Activated naive CD8-positive, alpha-beta T cell treated with anti-CD3 and anti-CD28 coated beads, Interleukin-2, amount 50 U/mL, for 24 hours (primary cell): ENCODE measurements around the gene ZNF579.
A peak's percentile ranks its signal among the peaks of the same experiment; 100 is the strongest.

Experiments used
- ATAC-seq: fragments of 150-1000 bp; cut with Tn5 transposase; one replicate; pipeline ENCODE4 v1.10.0; 2021
- DNase-seq: peaks from one replicate; pipeline ENCODE4 v3.0.0; 2021
- H3K27ac Mint-ChIP-seq: one replicate; pipeline ENCODE4 v1.8.0; 2021; ENCODE audit warnings: mild to moderate bottlenecking, mixed read lengths
- H3K27me3 Mint-ChIP-seq: one replicate; pipeline ENCODE4 v1.8.0; 2021; ENCODE audit warnings: mixed read lengths
- H3K36me3 Mint-ChIP-seq: one replicate; pipeline ENCODE4 v1.8.0; 2021; ENCODE audit warnings: low read depth, mixed read lengths
- H3K4me1 Mint-ChIP-seq: one replicate; pipeline ENCODE4 v1.8.0; 2021; ENCODE audit warnings: mixed read lengths
- H3K4me3 Mint-ChIP-seq: one replicate; pipeline ENCODE4 v1.8.0; 2021; ENCODE audit warnings: mild to moderate bottlenecking, moderate library complexity, mixed read lengths
- H3K9me3 Mint-ChIP-seq: one replicate; pipeline ENCODE4 v1.8.0; 2021; ENCODE audit warnings: mixed read lengths

Gene ZNF579

DNA sequence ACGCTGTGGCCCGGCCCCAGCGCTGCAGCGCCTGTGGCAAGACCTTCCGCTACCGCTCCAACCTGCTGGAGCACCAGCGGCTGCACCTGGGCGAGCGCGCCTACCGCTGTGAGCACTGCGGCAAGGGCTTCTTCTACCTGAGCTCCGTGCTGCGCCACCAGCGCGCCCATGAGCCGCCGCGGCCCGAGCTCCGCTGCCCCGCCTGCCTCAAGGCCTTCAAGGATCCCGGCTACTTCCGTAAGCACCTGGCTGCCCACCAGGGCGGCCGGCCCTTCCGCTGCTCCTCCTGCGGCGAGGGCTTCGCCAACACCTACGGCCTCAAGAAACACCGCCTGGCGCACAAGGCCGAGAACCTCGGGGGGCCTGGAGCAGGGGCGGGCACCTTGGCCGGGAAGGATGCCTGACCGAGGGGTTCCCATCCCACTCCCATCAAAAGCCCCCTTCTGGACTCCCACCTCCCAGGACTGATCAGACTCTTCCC, 35.8 kb upstream of the ZNF579 start:
- Mint-ChIP-seq H3K36me3 (peaks cover 18% of the 10 kb centered on the region), H3K9me3 (no peaks in the 10 kb centered on the region), H3K4me1 (peaks cover 32% of the 10 kb centered on the region), H3K27me3 (no peaks in the 10 kb centered on the region), H3K27ac (no peak overlapping the region), H3K4me3 (no peak overlapping the region)
- ATAC-seq (no peak), DNase-seq (no peak)

DNA sequence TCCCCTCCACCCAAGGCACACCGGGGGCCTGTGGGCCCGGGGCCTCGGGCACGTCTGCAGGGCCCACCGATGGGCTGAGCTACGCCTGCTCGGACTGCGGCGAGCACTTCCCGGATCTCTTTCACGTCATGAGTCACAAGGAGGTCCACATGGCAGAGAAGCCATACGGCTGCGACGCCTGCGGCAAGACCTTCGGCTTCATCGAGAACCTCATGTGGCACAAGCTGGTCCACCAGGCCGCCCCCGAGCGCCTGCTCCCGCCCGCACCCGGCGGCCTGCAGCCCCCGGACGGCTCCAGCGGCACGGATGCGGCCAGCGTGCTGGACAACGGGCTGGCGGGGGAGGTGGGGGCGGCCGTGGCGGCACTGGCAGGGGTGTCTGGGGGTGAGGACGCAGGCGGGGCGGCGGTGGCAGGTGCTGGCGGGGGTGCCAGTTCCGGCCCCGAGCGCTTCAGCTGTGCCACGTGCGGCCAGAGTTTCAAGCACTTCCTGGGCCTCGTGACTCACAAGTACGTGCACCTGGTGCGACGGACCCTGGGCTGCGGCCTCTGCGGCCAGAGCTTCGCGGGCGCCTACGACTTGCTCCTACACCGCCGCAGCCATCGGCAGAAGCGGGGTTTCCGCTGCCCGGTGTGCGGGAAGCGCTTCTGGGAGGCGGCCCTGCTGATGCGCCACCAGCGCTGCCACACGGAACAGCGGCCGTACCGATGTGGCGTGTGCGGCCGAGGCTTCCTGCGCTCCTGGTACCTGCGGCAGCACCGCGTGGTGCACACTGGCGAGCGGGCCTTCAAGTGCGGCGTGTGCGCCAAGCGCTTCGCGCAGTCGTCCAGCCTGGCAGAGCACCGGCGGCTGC, 35.1 kb upstream of the ZNF579 start:
- no peak for ATAC-seq
- H3K9me3 Mint-ChIP-seq: no peaks in the 10 kb centered on the region

DNA sequence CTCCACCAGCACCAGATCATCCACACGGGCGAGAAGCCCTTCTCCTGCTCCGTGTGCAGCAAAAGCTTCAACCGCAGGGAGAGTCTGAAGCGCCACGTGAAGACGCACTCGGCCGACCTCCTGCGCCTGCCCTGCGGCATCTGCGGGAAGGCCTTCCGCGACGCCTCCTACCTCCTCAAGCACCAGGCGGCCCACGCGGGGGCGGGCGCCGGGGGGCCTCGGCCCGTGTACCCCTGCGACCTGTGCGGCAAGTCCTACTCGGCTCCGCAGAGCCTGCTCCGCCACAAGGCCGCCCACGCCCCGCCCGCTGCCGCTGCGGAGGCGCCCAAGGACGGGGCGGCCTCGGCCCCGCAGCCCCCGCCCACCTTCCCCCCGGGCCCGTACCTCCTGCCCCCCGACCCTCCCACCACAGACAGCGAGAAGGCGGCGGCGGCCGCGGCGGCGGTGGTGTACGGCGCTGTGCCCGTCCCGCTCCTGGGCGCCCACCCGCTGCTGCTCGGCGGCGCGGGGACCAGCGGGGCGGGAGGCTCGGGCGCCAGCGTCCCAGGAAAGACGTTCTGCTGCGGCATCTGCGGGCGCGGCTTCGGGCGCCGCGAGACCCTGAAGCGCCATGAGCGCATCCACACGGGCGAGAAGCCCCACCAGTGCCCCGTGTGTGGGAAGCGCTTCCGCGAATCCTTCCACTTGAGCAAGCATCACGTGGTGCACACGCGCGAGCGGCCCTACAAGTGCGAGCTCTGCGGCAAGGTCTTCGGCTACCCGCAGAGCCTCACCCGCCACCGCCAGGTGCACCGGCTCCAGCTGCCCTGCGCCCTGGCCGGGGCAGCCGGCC, 34.3 kb upstream of the ZNF579 start:
- H3K9me3 Mint-ChIP-seq: no peaks in the 10 kb centered on the region
- no peak for ATAC-seq

More for the DNA sequence above, 35.1 kb upstream of the ZNF579 start:
- Mint-ChIP-seq H3K27me3 (no peaks in the 10 kb centered on the region), H3K27ac (no peak overlapping the region), H3K4me3 (no peak overlapping the region), H3K36me3 (peaks cover 18% of the 10 kb centered on the region), H3K4me1 (peaks cover 34% of the 10 kb centered on the region)
- no peak for DNase-seq

DNA sequence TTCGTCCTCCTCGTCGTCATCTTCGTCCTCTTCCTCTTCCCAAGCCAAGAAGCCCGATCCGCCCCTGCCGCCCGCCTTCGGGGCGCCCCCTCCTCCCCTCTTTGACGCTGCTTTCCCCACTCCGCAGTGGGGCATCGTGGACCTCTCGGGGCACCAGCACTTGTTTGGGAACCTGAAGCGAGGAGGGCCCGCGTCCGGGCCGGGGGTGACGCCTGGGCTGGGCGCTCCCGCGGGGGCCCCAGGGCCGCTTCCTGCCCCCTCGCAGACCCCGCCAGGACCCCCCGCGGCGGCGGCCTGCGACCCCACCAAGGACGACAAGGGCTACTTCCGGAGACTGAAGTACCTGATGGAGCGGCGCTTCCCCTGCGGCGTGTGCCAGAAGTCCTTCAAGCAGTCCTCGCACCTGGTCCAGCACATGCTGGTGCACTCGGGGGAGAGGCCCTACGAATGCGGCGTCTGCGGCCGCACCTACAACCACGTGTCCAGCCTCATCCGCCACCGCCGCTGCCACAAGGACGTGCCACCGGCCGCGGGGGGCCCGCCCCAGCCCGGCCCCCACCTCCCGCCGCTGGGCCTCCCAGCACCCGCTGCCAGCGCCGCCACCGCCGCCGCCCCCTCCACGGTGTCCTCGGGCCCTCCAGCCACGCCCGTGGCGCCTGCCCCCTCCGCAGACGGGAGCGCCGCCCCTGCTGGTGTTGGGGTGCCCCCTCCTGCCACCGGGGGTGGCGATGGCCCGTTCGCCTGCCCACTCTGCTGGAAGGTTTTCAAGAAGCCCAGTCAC, 33.5 kb upstream of the ZNF579 start:
- Mint-ChIP-seq H3K27ac (no peak overlapping the region), H3K27me3 (no peaks in the 10 kb centered on the region), H3K9me3 (no peaks in the 10 kb centered on the region), H3K36me3 (peaks cover 10% of the 10 kb centered on the region), H3K4me1 (peaks cover 26% of the 10 kb centered on the region), H3K4me3 (no peak overlapping the region)
- ATAC-seq: no peak
- no peak for DNase-seq

More for the DNA sequence above, 34.3 kb upstream of the ZNF579 start:
- peaks cover 14% of the 10 kb centered on the region for H3K36me3 Mint-ChIP-seq
- no peaks in the 10 kb centered on the region for H3K27me3 Mint-ChIP-seq
- H3K4me1 Mint-ChIP-seq: peaks cover 29% of the 10 kb centered on the region
- DNase-seq: no peak
- no peak overlapping the region for H3K27ac Mint-ChIP-seq
- H3K4me3 Mint-ChIP-seq: no peak overlapping the region

DNA sequence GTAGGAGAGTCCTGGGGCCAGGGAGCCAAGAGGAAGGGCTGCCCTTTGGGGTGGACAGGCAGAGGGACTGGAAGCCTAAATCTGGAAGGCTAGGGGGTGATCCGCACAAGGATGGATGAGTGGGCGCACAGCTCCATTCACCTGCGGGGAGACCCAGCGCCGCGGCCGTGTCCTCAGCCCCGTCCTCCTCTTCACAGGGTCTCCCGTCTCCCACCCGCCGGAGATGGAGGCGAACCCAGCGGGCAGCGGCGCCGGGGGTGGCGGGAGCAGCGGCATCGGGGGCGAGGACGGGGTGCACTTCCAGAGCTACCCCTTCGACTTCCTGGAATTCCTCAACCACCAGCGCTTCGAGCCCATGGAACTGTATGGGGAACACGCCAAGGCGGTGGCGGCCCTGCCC, 32.7 kb upstream of the ZNF579 start:
- peaks cover 26% of the 10 kb centered on the region for H3K4me1 Mint-ChIP-seq
- H3K27ac Mint-ChIP-seq: no peak overlapping the region
- ATAC-seq: no peak
- DNase-seq: no peak
- H3K4me3 Mint-ChIP-seq: no peak overlapping the region
- H3K36me3 Mint-ChIP-seq: peaks cover 11% of the 10 kb centered on the region
- no peaks in the 10 kb centered on the region for H3K9me3 Mint-ChIP-seq
- no peaks in the 10 kb centered on the region for H3K27me3 Mint-ChIP-seq

GRCh38 chr19:55611983-55612645, 31.5 kb upstream of the ZNF579 start:
- ATAC-seq (no peak), DNase-seq (no peak)
- Mint-ChIP-seq H3K27ac (no peak overlapping the region), H3K4me3 (no peak overlapping the region), H3K27me3 (no peaks in the 10 kb centered on the region), H3K4me1 (peaks cover 36% of the 10 kb centered on the region), H3K9me3 (no peaks in the 10 kb centered on the region), H3K36me3 (peaks cover 10% of the 10 kb centered on the region)

GRCh38 chr19:55611300-55611982, 30.8 kb upstream of the ZNF579 start:
- no peaks in the 10 kb centered on the region for H3K27me3 Mint-ChIP-seq
- H3K27ac Mint-ChIP-seq: no peak overlapping the region
- no peak overlapping the region for H3K4me3 Mint-ChIP-seq
- no peak for ATAC-seq
- H3K36me3 Mint-ChIP-seq: peaks cover 13% of the 10 kb centered on the region
- H3K9me3 Mint-ChIP-seq: no peaks in the 10 kb centered on the region
- no peak for DNase-seq
- H3K4me1 Mint-ChIP-seq: peaks cover 43% of the 10 kb centered on the region

GRCh38 chr19:55609326-55609725, 28.7 kb upstream of the ZNF579 start:
- no peak for DNase-seq
- no peak overlapping the region for H3K27ac Mint-ChIP-seq
- no peak overlapping the region for H3K4me3 Mint-ChIP-seq
- H3K4me1 Mint-ChIP-seq: peaks cover 56% of the 10 kb centered on the region
- no peak for ATAC-seq
- H3K9me3 Mint-ChIP-seq: no peaks in the 10 kb centered on the region
- H3K27me3 Mint-ChIP-seq: no peaks in the 10 kb centered on the region
- peaks cover 13% of the 10 kb centered on the region for H3K36me3 Mint-ChIP-seq

GRCh38 chr19:55606817-55607216, 26.2 kb upstream of the ZNF579 start:
- DNase-seq (no peak), ATAC-seq (no peak)
- Mint-ChIP-seq H3K27ac (peak overlapping the region; percentile 97), H3K4me1 (peaks cover 58% of the 10 kb centered on the region), H3K27me3 (no peaks in the 10 kb centered on the region), H3K36me3 (peaks cover 13% of the 10 kb centered on the region), H3K4me3 (peak overlapping the region; percentile 98), H3K9me3 (no peaks in the 10 kb centered on the region)

DNA sequence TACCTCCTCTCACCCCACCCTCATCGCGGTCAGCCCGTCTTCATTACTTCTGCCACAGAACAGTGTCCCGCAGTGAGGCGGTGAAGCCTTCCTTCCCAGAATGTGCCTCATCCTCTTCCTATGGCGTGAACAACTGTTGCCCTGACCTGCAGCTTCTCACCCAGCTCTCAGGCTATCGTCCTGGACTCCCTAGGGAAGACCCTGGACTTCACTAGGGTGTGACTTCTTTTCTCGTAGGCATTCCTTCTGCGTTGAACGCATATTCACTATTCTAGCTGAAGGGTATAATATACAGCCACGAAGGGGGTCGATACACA, 25.8 kb upstream of the ZNF579 start:
- Mint-ChIP-seq H3K4me1 (peaks cover 58% of the 10 kb centered on the region), H3K27ac (peak overlapping the region; percentile 97), H3K27me3 (no peaks in the 10 kb centered on the region), H3K9me3 (no peaks in the 10 kb centered on the region), H3K4me3 (peak overlapping the region; percentile 98), H3K36me3 (peaks cover 13% of the 10 kb centered on the region)
- DNase-seq (no peak), ATAC-seq (no peak)

DNA sequence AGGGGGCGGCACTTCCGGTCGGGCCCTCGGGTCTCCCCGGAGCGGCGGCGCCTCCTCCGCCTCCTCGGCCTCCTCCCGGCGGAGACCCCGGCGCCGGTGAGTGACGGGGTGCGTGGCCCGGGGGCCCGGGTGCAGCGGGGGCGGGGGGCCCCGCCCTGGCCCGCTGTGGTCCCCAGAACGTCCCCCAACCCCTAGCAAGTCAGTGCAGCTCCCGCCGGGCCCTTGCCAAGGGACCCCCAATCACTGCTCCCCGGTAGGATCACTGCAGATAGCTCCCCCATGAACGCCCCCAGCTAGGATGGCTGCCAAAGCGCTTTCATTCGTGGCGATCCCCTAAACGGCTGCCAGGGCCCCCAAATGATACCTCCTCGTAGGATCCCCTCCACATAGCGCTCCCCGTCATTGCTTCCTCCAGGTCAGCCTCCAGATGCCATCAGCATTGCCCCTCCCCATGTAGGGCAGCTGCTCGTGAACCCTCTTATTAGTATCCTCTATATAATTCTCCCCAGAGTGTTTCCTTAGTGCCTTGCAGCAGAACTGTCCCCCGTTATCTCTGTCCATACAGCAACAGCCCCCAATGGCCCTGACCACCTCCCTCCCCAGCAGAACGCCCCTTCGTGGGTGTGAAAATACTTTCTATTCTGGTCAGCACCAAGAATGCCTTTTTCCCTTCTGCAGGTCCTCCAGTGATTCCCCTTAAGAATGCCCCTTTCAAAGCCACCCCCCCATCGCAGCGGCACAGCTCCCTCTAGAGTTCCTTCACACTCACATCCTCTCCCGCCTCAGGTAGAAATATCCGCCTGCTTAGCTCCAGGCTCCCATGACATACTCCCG, 25.2 kb upstream of the ZNF579 start, which contains the start of gene ZNF865:
TSS of gene ZNF865 (plus strand) at position 11 of the 834 bp plus-strand sequence. CDS start 7,972 bp downstream, outside the sequence.
- ATAC-seq (peak; percentile 60), DNase-seq (peak; percentile 76)
- Mint-ChIP-seq H3K9me3 (no peaks in the 10 kb centered on the region), H3K36me3 (peaks cover 13% of the 10 kb centered on the region), H3K4me1 (peaks cover 57% of the 10 kb centered on the region), H3K4me3 (peak within 1 kb of the TSS; percentile 98), H3K27ac (peak within 1 kb of the TSS; percentile 99), H3K27me3 (no peaks in the 10 kb centered on the region)

- Mint-ChIP-seq H3K9me3 (no peaks in the 10 kb centered on the region), H3K36me3 (peaks cover 11% of the 10 kb centered on the region), H3K4me3 (peak overlapping the region; percentile 85), H3K27ac (peak overlapping the region; percentile 99), H3K27me3 (no peaks in the 10 kb centered on the region), H3K4me1 (peaks cover 53% of the 10 kb centered on the region)
- ATAC-seq (peak; percentile 72), DNase-seq (peak; percentile 100)
These were observed 24.6 kb upstream of the ZNF579 start for GRCh38 chr19:55605207-55605636.
